Activated CD4-positive, alpha-beta memory T cell treated with anti-CD3 and anti-CD28 coated beads, Interleukin-2, amount 10 ng/mL, durations not matched to agents 7 days and 5 days (primary cell): ENCODE results near the gene GRIK4. TPM values are rescaled to one million over a fixed set of nuclear protein-coding genes. Genes with fewer than 3 reads are reported as not detected.

Experiments used
- CTCF ChIA-PET: fragments of 350-600 bp; sonication (Branson Sonifier 250); formaldehyde crosslinking; loops from one replicate; lab custom pipeline; 2021; ENCODE audit warnings: antibody characterized with exemption, inconsistent platforms; lab: Charles Lee
- POLR2A ChIA-PET: fragments of 350-600 bp; sonication (Branson Sonifier 250); formaldehyde crosslinking; loops from one replicate; lab custom pipeline; 2021; ENCODE audit warnings: antibody characterized with exemption; lab: Charles Lee
- DNase-seq: peaks from one replicate; pipeline ENCODE4 v3.0.0-alpha.2; 2020
- H3K27ac Mint-ChIP-seq: one replicate; pipeline ENCODE4 v1.8.0; 2021; ENCODE audit warnings: mild to moderate bottlenecking, mixed read lengths
- H3K27me3 Mint-ChIP-seq: one replicate; pipeline ENCODE4 v1.8.0; 2021; ENCODE audit warnings: mixed read lengths
- H3K36me3 Mint-ChIP-seq: one replicate; pipeline ENCODE4 v1.8.0; 2021; ENCODE audit warnings: low read depth, mixed read lengths
- H3K4me1 Mint-ChIP-seq: one replicate; pipeline ENCODE4 v1.8.0; 2021; ENCODE audit warnings: mixed read lengths
- H3K4me3 Mint-ChIP-seq: one replicate; pipeline ENCODE4 v1.8.0; 2021; ENCODE audit warnings: mild to moderate bottlenecking, mixed read lengths
- H3K9me3 Mint-ChIP-seq: one replicate; pipeline ENCODE4 v1.8.0; 2021; ENCODE audit warnings: mixed read lengths
- total RNA-seq, 2 experiments: library from RNA; stranded (reverse); gene quantifications; one replicate each; pipeline ENCODE4 v1.2.3, GENCODE V29; 2021

GRIK4 gene
- total RNA-seq, 2 experiments from 2014 or later = not detected

DNA sequence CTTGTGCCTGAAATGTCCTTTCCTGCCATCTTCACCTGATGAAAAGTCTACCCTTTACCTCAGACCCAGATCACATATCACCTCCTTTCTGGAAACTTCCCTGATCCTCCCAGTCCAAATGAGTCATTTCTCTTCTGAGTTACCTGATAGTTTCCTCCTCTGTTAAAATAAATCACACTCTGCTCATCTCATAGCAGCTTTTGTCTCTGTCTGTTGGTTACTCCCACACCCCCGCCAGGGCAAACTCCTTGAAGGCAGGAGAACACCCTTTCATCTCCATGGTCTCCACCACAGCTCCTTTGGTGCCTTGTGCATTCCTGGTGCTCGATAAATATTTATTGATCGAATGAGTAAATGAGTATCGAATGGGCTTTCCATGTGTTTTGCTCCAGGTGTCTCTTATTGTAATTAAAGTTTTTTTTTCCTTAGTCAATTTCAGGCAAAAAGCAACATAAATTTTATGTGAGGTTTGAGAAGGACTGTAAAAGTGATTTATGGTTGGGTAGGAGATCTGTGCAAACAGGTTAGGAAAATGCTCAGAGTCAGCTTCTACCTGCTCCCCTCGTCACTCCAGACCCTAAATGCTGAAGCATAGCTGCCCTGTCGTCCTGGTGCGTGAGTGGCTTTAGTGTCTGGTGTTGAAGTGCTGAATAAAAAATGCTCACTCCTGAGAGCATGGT lies 178.2 kb downstream of the GRIK4 start:
- Mint-ChIP-seq H3K4me3 (no peak overlapping the region), H3K27me3 (peaks cover 32% of the 10 kb centered on the region), H3K36me3 (no peaks in the 10 kb centered on the region), H3K27ac (no peak overlapping the region), H3K9me3 (no peaks in the 10 kb centered on the region), H3K4me1 (no peaks in the 10 kb centered on the region)
- no peak for DNase-seq
- CTCF ChIA-PET = no interaction called here
- POLR2A ChIA-PET = no interaction called here

DNA sequence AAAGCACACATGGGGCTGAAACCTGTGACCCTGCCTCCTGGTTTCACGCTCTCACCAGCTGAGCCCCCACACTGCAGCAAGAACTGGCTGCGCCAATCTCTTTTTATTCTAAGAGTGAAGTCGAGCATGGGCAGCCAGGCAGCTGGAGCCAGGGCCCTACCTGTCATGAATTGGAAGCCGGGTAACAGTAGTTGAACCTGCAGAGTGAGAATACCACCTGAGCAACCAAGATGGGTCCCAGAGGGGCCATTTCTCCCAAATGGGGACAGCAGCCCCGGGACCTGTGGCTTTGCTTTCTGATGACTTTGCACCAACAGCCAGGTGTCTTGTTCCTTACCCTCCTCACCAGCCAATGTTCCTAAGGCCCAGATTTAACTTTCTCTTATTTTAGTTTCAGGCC lies 178.9 kb downstream of the GRIK4 start:
- no peak for DNase-seq
- H3K4me3 Mint-ChIP-seq = no peak overlapping the region
- CTCF ChIA-PET = no interaction called here
- no peaks in the 10 kb centered on the region for H3K4me1 Mint-ChIP-seq
- H3K27ac Mint-ChIP-seq = no peak overlapping the region
- H3K27me3 Mint-ChIP-seq = peaks cover 29% of the 10 kb centered on the region
- POLR2A ChIA-PET = no interaction called here
- H3K36me3 Mint-ChIP-seq = no peaks in the 10 kb centered on the region
- H3K9me3 Mint-ChIP-seq = no peaks in the 10 kb centered on the region

DNA sequence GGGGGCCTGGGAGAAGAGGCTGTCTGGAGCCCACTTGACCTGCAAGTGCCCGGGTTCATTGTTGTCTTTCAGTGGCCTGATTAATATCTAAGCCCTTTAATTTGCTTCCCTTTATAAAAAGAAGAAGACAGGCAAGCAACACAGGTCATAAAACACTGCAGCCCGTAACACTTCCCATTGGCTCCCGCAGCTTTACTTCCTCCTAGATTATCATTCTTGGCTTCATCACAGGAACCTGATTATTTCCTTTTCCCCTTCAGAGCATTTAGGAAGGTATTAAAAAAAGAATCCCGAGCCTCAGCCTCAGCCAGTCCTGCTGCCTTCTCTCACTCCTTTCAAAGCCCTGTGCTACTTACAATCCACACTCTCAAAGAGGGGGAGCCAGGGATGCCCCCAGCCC lies 183.2 kb downstream of the GRIK4 start:
- H3K27ac Mint-ChIP-seq = no peak overlapping the region
- H3K4me1 Mint-ChIP-seq = no peaks in the 10 kb centered on the region
- ChIA-PET CTCF (interaction anchor here (3.0 kb wide), 1 partner anchor 10 kb away, joined by 10 read pairs; no protein-coding TSS in a partner anchor), POLR2A (no interaction called here)
- peaks cover 6% of the 10 kb centered on the region for H3K27me3 Mint-ChIP-seq
- no peak for DNase-seq
- H3K4me3 Mint-ChIP-seq = no peak overlapping the region
- H3K36me3 Mint-ChIP-seq = no peaks in the 10 kb centered on the region
- no peaks in the 10 kb centered on the region for H3K9me3 Mint-ChIP-seq

DNA sequence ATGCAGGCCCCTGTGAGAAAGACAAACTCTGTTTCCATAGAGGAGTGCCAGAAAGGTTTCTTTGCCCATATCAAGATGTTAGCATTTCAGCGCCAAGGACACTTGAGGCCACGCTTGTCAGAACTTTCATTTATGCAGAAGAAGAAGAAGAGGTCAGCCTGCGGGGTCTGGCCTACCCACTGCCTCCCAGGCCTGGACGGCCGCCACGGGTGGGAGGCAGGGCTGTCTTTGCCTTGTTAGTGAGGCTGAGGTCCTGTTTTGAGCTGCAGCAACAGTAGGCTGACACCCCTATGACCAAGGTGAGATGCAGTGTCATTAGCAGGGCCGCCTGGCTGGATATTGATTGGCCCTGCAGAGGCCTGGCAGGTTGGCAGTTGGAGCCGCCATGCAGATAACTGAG lies 183.9 kb downstream of the GRIK4 start:
- no peaks in the 10 kb centered on the region for H3K9me3 Mint-ChIP-seq
- H3K36me3 Mint-ChIP-seq = no peaks in the 10 kb centered on the region
- no peak overlapping the region for H3K4me3 Mint-ChIP-seq
- no peaks in the 10 kb centered on the region for H3K4me1 Mint-ChIP-seq
- no peak for DNase-seq
- H3K27ac Mint-ChIP-seq = no peak overlapping the region
- H3K27me3 Mint-ChIP-seq = peaks cover 5% of the 10 kb centered on the region
- ChIA-PET POLR2A (no interaction called here), CTCF (interaction anchor here (3.0 kb wide), 1 partner anchor 10 kb away, joined by 10 read pairs; no protein-coding TSS in a partner anchor)

DNA sequence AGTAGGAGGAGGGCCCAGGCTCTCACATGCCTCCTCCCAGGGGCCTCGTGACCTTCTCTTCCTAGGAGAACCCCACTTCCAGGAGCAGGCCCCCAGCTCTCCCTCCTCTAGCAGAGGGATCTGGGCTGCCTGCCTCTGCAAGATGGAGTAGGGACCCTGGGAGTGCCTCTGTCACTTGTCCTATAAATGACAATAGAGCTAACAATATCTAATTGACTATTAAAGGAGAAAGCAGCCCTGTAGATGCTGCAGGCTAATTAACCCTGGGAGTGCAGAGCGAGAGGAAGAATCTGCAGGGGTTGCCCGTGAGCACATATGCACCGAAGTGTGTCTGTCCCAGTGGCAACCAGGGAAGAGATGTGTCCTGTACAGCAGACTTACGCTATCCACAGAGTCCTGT lies 184.4 kb downstream of the GRIK4 start:
- peaks cover 3% of the 10 kb centered on the region for H3K27me3 Mint-ChIP-seq
- ChIA-PET POLR2A (interaction anchor here (0.6 kb wide), 1 partner anchor 1039 kb away, joined by 5 read pairs; no protein-coding TSS in a partner anchor), CTCF (interaction anchor here (1.2 kb wide), 1 partner anchor 11 kb away, joined by 10 read pairs; no protein-coding TSS in a partner anchor)
- no peaks in the 10 kb centered on the region for H3K4me1 Mint-ChIP-seq
- no peak overlapping the region for H3K27ac Mint-ChIP-seq
- no peak for DNase-seq
- H3K9me3 Mint-ChIP-seq = no peaks in the 10 kb centered on the region
- H3K4me3 Mint-ChIP-seq = no peak overlapping the region
- no peaks in the 10 kb centered on the region for H3K36me3 Mint-ChIP-seq

DNA sequence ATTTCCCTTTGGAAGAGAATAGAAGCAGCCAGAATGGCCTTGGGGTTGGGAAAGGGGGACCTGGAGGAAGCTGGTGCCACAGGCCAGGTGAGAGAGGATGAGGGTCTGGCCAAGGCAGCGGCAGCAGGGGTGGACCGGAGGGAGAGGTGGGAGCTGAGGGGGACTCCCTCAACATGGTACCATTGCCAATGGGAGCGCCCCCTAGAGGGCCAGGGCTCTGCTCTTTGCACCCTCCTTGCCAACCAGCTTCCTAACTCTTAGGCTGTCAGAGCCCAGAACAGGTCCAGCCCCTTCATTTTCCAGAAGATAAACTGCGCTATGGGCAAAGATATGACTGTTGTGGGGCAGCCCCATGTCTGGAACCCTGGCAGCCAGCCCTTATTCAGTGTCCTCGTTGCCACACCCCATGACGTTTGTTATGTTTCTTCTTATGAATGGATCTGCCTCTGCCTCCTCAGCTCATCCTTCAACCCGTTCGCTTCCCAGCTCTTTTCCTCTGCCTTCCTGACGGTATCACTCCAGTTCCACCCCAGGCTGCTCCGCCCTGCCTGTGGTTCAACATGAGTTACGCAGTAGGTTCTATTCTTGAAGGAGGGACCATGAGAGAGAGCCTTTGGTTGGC lies 185.2 kb downstream of the GRIK4 start:
- H3K27ac Mint-ChIP-seq = no peak overlapping the region
- no peaks in the 10 kb centered on the region for H3K4me1 Mint-ChIP-seq
- no peaks in the 10 kb centered on the region for H3K9me3 Mint-ChIP-seq
- no peaks in the 10 kb centered on the region for H3K36me3 Mint-ChIP-seq
- H3K4me3 Mint-ChIP-seq = no peak overlapping the region
- peaks cover 1% of the 10 kb centered on the region for H3K27me3 Mint-ChIP-seq
- POLR2A ChIA-PET = interaction anchor here (0.6 kb wide), 1 partner anchor 1038 kb away, joined by 5 read pairs; no protein-coding TSS in a partner anchor
- CTCF ChIA-PET = interaction anchor here (0.8 to 1.2 kb wide), 2 partner anchors 12 to 15 kb away, joined by 3 to 10 read pairs; no protein-coding TSS in a partner anchor
- DNase-seq = no peak

DNA sequence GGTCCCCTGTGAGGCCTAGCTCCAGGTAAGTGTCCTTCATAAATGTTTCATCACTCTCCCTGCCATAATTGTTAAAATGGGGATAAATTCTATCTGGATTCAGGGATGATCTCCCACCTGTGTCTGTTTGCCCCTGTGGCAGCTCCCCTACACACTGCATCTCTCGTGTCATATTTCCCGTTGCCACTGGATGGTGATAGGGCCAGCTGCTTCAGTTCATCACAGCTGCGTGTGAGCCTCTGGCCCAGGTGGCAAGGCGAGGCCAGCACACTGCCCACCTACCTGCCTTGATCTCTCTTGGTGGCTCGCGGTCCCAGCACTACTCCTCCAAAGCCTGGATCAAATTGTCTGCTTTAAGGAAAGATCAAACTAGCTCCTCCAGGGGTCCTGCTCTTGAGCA lies 187.4 kb downstream of the GRIK4 start:
- Mint-ChIP-seq H3K36me3 (no peaks in the 10 kb centered on the region), H3K9me3 (no peaks in the 10 kb centered on the region), H3K4me3 (no peak overlapping the region), H3K4me1 (no peaks in the 10 kb centered on the region), H3K27ac (no peak overlapping the region), H3K27me3 (peaks cover 1% of the 10 kb centered on the region)
- ChIA-PET POLR2A (no interaction called here), CTCF (interaction anchor here (1.2 kb wide), 1 partner anchor 14 kb away, joined by 3 read pairs; no protein-coding TSS in a partner anchor)
- DNase-seq = no peak

DNA sequence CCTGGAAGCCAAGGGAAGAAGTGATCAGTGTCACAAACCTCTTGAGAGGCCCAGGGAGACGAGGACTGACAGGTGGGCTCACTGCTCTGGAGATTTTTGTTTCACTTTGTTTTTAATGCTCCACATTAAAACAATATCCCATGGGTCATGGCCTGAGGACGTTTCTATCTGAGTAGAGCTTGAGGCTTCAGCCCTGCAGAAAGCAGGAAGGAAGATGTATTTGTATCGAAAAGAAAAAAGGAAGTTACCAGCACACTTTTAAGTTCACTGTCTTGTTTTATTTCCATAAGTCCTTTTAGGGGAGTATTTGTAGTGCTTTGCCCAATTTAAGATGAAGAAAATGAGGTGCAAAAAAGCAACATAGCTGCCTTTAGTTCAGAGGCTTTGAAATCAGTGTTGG lies 191.1 kb downstream of the GRIK4 start:
- Mint-ChIP-seq H3K4me3 (no peak overlapping the region), H3K27ac (no peak overlapping the region), H3K36me3 (no peaks in the 10 kb centered on the region), H3K9me3 (peaks cover 5% of the 10 kb centered on the region), H3K4me1 (no peaks in the 10 kb centered on the region), H3K27me3 (no peaks in the 10 kb centered on the region)
- POLR2A ChIA-PET = no interaction called here
- CTCF ChIA-PET = no interaction called here
- no peak for DNase-seq

DNA sequence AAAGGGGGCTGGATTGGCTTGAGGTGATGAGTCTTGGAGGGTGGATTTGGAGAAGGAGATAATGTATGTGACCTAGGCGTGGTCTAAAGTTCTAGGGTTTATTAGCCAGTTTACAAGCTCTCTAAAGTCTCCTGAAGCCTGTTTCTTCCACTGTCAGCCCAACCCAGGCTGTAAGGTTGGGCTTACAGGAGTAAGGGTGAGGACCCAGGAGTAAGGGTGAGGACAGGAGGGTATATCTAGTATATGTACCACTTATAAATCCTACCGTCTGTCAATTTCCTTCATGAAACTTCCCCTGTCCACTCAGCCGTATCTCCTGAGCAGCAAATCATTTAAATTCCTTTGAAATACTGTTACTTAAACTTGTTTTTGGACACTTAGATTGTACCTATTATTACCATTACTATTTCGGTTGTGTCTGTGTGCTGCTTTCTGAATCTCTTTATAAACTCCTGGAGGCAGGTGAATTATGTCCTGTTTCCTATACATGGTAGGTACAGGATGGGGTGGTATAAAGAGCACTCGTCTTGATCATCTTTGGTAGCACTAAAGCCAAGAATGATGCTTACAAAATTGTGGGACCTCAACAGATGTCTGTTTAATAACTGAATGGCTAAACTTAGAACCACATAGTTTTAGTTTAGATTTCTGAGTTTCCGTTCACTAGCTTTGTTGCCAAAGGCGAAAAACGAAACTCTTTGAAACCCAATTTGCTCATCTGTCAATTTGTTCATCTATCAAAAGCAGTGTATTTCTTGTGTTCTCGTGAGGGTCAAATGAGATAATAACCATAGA lies 192.0 kb downstream of the GRIK4 start:
- ChIA-PET POLR2A (no interaction called here), CTCF (no interaction called here)
- H3K4me3 Mint-ChIP-seq = no peak overlapping the region
- H3K9me3 Mint-ChIP-seq = peaks cover 5% of the 10 kb centered on the region
- no peak for DNase-seq
- no peaks in the 10 kb centered on the region for H3K4me1 Mint-ChIP-seq
- H3K27ac Mint-ChIP-seq = no peak overlapping the region
- H3K36me3 Mint-ChIP-seq = no peaks in the 10 kb centered on the region
- H3K27me3 Mint-ChIP-seq = no peaks in the 10 kb centered on the region

DNA sequence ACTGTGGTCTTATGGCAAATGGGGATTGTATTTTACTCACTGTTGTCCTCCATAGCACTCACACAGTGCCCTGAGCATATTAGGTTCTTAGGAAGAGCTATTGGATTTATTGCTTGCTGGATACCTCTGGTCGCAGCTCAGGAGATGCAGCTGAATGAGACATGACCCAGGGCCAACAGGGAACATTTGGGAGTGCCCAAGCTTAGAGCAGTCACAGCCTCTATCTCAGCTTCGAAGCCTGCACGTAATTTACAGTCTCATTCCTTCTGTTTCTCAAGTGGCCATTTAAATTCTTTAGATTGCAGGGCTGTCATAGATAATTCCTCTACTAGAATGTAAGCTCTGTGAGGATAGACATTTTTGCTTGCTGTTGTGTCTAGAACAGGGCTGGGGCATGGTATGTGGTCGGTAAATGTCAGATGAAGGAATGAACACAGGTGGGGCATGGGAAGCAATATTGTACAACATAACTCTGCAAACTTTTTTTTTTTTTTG lies 192.8 kb downstream of the GRIK4 start:
- Mint-ChIP-seq H3K27me3 (no peaks in the 10 kb centered on the region), H3K4me3 (no peak overlapping the region), H3K36me3 (no peaks in the 10 kb centered on the region), H3K4me1 (no peaks in the 10 kb centered on the region), H3K9me3 (peaks cover 5% of the 10 kb centered on the region), H3K27ac (no peak overlapping the region)
- ChIA-PET POLR2A (no interaction called here), CTCF (no interaction called here)
- DNase-seq = no peak

DNA sequence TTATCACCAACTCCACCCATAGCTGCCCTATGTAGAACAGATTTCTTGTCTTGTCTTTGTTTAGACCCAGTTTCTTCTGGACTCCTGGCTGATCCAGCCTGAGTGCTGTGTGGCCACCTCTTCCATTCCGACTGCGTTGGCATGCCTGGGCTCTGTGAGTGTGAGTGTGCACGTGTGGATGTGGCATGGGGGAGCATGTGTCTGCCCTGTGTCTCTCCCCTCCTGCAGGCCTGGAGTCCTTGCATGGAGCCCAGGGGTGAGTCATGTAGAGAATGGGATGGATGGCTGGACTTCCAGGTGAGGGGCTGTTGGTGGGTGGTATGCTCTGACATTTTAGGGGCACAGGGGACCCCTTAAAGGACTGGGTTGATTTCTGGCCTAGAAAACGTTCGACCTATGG lies 194.7 kb downstream of the GRIK4 start:
- no peak for DNase-seq
- ChIA-PET POLR2A (no interaction called here), CTCF (interaction anchor here (1.0 kb wide), 1 partner anchor 21 kb away, joined by 3 read pairs; no protein-coding TSS in a partner anchor)
- Mint-ChIP-seq H3K4me1 (no peaks in the 10 kb centered on the region), H3K9me3 (peaks cover 5% of the 10 kb centered on the region), H3K36me3 (no peaks in the 10 kb centered on the region), H3K4me3 (no peak overlapping the region), H3K27ac (no peak overlapping the region), H3K27me3 (no peaks in the 10 kb centered on the region)

DNA sequence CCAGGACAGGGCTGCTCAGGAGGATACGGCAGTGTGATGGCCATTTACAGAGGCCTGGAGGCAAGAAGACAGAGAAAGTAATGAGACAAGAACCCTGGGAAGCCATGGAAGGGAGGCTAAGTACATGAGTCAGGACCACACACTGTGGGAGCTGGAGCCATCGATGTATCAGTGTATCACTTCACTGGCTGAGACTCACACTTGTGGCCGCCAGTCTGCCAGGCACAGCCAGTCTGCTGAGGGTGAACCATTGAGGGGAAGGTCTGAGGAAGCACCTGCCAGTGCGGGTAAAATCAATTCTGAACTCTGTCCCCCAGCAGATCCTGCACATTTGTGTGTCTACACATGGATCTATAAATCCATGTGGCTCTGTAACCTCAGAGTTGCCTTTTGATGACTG lies 195.6 kb downstream of the GRIK4 start:
- Mint-ChIP-seq H3K36me3 (no peaks in the 10 kb centered on the region), H3K27me3 (no peaks in the 10 kb centered on the region), H3K4me3 (no peak overlapping the region), H3K4me1 (no peaks in the 10 kb centered on the region), H3K27ac (no peak overlapping the region), H3K9me3 (peaks cover 5% of the 10 kb centered on the region)
- DNase-seq = no peak
- ChIA-PET POLR2A (no interaction called here), CTCF (interaction anchor here (1.0 kb wide), 1 partner anchor 22 kb away, joined by 3 read pairs; no protein-coding TSS in a partner anchor)

DNA sequence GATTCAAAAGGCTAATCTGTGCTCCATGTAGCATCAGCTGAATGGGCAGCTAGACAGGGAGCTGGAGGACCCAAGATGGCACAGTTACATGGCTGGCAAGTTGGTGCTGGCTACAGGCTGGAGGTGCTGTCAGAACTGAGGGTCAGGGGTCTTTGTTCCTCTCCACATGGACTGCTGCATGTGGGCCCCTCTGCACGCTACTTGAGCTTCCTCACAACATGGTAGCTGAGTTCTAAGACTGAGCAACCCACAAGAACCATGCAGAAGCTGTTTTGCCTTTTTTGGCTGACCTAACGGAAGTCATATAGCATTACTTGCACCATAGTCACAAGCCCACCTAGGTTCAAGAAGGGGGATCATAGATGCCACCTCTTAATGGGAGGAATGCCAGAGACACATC lies 196.1 kb downstream of the GRIK4 start:
- Mint-ChIP-seq H3K36me3 (no peaks in the 10 kb centered on the region), H3K9me3 (peaks cover 5% of the 10 kb centered on the region), H3K27ac (no peak overlapping the region), H3K27me3 (no peaks in the 10 kb centered on the region), H3K4me3 (no peak overlapping the region), H3K4me1 (no peaks in the 10 kb centered on the region)
- POLR2A ChIA-PET = no interaction called here
- DNase-seq = no peak
- CTCF ChIA-PET = interaction anchor here (1.1 kb wide), 1 partner anchor 9 kb away, joined by 3 read pairs; no protein-coding TSS in a partner anchor
